Left ventricle myocardium superior (tissue), 1 donor: ENCODE results near the gene CLEC19A. TPM values are rescaled to one million over a fixed set of nuclear protein-coding genes. Genes with fewer than 3 reads are reported as not detected.
"Not testable (repeated sequence)": the region's sequence is repeated elsewhere in the genome, so short reads cannot be mapped to it uniquely, and the experiment has no call there.

ENCODE experiments used
- ATAC-seq: fragments of 200-7000 bp; cut with Tn5 transposase; one replicate; pipeline ENCODE4 v1.9.1; 2020; ENCODE audit warnings: mild to moderate bottlenecking, moderate library complexity
- DNase-seq: peaks from one replicate; pipeline ENCODE4 v3.0.0-alpha.2; 2020
- intact Hi-C: fragments of 100-400 bp; cut with micrococcal nuclease; formaldehyde crosslinking; loops from one replicate; pipeline ENCODE4 v1.11.0; 2022
- total RNA-seq: library from RNA; stranded (reverse); fragmentation: NEBNext Ultra II Directional; extraction: Animal tissue kit (Norgen Biotek cat#: 25700); gene quantifications from one replicate; pipeline ENCODE4 v1.2.1, GENCODE V29; 2021
- donor health status: DM: no; HTN: yes; CAD: no; lungs with severe emphysema.

CLEC19A gene
- total RNA-seq, 1 donor from 2014 or later, result not detected

DNA sequence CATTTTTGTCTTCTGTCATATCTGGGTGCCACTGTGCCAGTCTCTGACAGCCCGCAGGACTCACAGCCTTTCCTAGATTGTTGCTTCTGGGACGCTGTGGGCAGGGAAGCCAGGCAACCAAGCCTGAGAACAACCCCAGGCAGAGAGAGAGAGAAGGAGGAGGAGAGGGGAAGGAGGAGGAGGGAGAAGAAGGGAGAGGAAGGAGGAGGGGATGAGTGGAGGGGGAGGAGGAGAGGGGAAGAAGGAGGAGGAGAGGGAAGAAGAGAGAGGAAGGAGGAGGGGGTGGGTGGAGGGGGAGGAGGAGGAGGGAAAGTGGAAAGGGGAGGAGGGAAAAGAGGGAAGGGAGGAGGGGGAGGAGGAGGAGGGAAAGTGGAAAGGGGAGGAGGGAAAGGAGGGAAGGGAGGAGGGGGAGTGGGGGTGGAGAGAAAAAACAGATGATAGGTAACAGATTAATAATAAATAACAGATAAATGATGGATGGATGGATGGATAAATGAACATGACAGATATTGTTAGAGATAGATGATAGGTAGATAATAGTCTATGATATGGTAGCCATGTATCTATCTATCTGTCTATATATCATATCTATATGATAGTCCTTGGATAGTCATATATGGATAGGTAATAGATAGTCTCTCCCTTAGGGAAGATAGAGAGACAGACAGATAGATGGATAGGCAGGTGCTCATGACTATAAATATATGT is 29.3 kb downstream of the CLEC19A start:
- ATAC-seq, result no peak
- intact Hi-C loops, result no loop called here

DNA sequence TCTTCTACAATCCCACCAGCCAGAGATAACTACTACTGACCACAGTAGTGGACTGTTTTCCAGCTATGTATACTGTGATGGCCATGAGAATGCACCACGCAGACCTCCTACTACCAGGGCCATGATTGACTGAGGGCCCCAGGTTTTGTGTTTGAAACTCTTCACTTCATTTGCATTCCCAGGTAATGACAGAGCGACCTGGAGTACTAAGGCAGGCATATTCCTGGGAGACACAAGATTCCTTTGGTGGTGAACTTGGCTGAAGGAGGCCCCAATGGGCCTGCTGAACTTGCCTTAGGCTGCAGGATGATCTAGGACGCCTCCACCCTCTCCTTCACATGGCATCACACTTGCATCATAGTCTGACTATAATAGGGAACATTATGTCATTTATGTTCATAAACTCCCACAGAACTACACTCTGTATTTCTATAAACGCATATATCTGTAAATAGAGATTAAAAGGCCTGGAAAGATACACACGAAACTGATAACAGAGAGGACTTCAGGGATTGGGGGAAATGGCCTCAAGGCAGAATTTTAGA is 30.4 kb downstream of the CLEC19A start:
- no peak for DNase-seq
- intact Hi-C loops, result no loop called here
- no peak for ATAC-seq

More for the DNA sequence above, 29.3 kb downstream of the CLEC19A start:
- no peak for DNase-seq

DNA sequence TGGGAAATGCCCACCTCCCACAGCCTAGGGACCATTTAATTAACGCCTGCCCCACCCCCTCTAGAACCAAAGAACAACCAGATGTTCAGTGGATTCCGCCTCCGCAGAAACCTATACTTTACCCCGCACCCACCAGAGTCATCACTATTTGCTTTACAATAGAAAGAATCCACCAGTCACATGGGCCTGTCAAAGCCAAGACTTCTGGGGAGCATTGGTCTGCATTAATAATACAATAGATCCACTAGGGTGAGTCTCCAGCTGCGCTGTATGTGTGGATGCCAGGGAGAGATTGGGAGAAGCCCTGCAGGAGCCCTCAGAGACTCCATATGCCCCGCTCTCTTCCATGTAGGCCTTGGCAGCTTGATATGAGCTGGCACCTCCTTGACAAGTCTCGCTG is 31.3 kb downstream of the CLEC19A start:
- ATAC-seq (no peak), DNase-seq (no peak)
- intact Hi-C loops, result no loop called here

DNA sequence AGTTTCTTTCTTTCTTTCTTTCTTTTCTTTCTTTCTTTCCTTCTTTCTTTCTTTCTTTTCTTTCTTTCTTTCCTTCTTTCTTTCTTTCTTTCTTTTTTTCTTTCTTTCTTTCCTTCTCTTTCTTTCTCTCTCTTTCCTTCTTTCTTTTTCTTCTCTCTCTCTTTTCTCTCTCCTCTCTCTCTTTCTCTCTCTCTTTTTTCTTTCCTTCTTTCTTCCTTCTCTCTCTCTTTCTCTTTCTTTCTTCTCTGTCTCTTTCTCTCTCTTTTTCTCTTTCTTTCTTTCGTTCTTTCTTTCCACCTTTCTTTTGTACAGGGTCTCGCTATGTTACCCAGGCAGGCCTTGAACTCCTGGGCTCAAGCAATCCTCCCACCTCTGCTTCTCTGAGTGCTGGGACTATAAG is 35.7 kb downstream of the CLEC19A start:
- intact Hi-C loops, DNase-seq, ATAC-seq: not testable (repeated sequence)

DNA sequence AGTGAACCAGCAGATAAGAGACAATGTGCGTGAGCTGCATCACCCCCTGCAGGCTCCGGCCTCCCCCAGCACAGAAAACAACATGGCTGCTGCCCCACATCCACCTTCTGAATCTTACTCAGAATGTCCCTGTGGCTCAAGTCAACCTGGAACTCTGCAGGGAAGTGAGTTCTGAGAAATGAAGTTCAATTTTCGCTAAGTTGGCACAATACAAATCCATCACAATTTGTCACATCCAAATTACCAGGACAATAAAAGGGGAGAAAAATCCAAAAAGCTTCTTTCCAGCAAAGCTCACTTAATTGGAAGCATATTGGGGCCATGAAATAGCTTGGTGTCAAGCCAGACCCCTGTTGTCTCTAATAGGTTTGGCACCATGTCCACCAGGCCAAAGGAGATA is 38.1 kb downstream of the CLEC19A start:
- DNase-seq, result no peak
- no peak for ATAC-seq
- intact Hi-C loops, result no loop called here

DNA sequence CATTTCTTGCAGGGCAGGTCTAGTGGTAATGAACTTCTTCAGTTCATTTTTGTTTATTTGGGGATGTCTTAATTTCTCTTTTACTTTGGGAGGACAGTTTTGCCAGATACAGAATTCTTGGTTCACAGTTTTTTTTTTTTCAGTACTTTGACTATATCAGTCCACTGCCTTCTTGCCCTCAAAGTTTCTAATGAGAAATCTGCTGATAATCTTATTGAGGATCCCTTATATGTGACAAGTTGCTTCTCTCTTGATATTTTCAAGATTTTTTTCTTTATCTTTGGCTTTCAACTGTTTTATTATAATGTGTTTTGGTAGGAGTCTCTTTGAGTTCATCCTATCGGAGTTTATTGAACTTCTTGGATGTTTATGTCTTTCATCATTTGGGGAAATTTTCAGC is 42.8 kb downstream of the CLEC19A start:
- ATAC-seq (no peak), DNase-seq (no peak)
- intact Hi-C loops, result no loop called here

DNA sequence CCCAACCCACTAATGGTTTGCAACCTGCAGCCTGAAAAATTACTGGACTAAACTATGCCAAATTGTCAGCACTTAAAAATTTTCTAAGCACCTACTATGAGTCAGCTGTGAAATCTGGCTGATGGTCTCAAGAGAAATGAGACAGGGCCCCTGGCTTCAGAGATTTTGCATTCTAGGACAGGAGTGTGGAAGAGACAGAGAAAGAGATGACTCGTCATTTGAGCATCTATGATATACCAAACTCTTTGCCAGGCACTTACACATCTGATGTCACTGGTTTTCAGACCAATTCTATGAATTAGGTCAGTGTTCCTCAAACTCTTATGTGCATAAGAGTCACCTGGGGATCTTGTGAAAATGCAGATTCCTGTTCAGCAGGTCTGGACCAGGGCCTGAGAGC is 44.4 kb downstream of the CLEC19A start:
- DNase-seq (no peak), ATAC-seq (no peak)
- intact Hi-C loops, result no loop called here

DNA sequence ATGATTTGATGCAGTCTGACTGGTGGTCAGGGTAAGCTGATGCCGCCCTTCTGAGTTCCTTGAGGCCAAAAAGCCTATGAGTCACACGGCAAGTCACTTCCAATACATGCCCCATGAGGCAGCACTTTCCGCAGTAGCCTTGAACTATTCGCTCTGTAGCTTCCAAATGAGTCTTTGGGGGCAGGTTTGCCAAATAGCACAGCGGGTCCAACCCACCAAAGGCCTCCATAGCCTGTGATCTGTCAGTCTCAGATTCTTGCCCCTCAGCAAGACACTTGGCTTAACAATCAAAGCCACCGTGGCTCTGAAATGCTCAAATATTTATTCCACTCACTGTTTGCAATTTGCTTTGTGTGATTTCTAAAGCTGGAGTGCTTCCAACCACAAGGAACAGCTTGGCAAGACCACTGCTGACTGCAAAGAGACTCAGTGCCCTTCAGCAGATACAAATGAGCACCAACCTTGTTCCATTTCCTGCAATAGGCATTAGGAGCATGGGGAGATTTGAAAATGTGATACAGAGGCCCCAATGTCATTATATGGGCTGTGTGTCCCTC is 45.4 kb downstream of the CLEC19A start:
- intact Hi-C loops, result no loop called here
- DNase-seq (no peak), ATAC-seq (no peak)

DNA sequence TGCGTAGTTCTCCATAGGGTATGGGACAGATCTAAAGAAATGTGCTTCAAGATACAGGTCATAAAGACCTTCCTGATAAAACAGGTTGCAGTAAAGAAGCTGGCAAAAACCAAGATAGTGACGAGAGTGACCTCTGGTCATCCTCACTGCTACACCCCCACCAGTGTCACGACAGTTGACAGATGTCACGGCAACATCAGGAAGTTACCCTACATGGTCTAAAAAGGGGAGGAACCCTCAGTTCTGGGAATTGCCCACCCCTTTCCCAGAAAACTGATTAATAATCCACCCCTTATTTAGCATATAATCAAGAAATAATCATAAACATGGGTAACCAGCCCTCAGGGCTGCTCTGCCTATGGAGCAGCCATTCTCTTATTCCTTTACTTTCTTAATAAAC is 46.3 kb downstream of the CLEC19A start:
- ATAC-seq (no peak), DNase-seq (no peak)
- intact Hi-C loops, result no loop called here

DNA sequence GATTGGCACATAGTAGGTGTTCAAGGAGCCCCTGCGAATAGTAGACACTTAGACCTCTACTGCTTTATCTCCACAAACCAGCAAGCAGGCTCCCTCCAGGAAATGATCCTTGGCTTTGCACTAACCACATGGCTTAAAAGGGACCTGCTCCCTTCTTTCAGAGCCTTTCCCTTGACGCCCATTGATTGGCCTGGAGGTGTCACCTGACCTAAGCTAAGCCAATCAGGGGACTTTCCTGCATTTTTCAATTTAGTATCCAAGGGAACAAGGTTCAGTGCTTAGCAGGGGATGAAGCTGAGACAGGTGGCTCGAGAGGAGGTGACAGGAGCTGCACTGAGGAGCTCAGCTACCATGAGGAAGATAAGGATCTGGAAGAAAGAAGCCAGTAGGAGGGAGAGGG is 52.8 kb downstream of the CLEC19A start:
- ATAC-seq (no peak), DNase-seq (no peak)
- intact Hi-C loops, result no loop called here

DNA sequence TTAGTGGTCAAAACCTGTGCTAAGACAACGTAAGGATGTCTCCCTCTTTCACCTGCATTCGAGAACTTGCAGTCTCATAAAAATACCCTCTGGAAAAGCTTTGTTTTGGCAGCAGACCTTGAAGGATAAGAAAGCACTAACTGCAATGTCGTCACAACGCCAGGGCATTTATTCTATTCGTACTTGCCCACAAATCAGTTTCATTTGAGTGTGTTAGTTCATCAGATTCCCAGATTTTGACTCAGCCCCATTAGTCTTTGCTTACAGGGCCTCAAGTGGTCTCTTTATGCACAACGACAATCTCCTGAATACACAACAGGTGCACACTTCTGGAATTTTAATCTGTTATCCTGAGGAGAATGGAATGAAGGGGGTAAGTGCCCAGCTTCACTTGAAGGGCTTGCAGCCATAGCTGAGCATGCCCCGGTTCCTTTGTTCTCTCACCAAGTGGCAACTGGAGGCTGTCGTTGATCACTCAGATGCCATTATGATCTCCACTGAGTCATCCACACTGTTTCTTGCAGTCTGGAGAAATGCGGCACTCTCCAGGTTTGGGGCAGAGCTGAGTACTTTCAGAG is 58.8 kb downstream of the CLEC19A start:
- ATAC-seq, result no peak
- DNase-seq, result no peak
- intact Hi-C loops, result no loop called here

DNA sequence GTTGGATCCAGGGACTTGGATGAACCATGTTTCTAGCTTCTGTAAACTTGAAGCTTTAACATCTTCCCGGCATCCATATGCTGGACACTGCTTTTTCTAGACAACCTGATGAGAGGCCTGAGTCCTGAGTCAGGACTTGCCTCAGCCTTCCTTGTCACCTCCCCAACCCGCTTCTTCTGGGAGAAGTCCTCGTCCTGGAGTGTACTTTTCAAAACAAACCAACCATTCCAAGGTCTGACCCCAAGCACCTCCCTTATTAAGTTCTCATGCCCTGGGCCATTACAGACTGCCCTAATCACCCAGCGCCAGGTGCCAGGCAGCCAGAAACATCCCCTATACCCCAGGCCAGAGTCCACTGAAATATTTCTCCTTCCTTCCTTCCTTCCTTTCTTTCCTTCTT is 59.4 kb downstream of the CLEC19A start:
- DNase-seq (no peak), ATAC-seq (no peak)
- intact Hi-C loops, result no loop called here

DNA sequence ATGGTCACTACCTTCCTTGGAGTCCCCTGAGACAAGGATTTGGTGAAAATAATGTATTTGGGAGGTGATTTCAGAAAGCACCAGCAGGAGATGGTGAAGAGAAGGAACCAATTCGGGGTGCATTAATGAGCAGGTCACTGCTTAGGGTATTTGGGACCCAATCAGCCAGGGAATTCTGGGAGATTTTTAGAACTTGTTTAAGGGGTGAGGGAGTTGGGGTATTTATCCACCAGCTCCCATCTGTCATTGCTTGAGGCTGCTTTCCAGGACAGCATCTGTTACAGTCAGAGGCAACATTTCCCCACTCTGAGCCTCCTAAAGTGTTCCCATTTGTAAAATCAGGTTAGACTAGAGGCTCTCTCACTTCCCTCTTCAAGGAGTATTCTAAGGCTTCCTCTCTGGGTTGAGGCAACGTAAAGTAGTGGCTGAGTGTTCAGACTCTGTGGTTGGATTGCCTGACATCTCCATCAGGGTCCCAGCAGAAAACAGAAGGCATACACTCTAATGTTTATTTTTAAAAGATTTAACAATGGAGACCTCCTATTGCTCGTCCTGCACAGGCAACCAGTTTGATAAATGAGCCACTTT is 60.9 kb downstream of the CLEC19A start:
- no peak for DNase-seq
- intact Hi-C loops, result no loop called here
- ATAC-seq, result no peak

DNA sequence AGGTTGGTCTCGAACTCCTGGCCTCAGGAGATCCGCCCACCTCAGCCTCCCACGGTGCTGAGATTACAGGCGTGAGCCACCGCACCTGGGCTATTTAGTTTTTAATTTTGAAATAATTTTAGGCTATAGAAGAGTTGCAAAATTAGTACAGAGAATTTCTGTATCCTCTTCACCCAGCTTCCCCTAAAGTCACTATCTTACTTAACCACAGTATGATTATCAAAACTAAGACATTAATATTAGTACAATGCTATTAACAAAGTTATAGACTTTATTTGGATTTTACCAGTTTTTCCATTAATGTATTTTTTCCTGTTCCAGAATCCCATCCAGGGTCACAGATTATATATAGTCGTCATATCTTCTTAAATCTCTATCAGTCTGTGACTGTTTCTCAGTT is 62.6 kb downstream of the CLEC19A start:
- ATAC-seq (no peak), DNase-seq (no peak)
- intact Hi-C loops, result no loop called here

DNA sequence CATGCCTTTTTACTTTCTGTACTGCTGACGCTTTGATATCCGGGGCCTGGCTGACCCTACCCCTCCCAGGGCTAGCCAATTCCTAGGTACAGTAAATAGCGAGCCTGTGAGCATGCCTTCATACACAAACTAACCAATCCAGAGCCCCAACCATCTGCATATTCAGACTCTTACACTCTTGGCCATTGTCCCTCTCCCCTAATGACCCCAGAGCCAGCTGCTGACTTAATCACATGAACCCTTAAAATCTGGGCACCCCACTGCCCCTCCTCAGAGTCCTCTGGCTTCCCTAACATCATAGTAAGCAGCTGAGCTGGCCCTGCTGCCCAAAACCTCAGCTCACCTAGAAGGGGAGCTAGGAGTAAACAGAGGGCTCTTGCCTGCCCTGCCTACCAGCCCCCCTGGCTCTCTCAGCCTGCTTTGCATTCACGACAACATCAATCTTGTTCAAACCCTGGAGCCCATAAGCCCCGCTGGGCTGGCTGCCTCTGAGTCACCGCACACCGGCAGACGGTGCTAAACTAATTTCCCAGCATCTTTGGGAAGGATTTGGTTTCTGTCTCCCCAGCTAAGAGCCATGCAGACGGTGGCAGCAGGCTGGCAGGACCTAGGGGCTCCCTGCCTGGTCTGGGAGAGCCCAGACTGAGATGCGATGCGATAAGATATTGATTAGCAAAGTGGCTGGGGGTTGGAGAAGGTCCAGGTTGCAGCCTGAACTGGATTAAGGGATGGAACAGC is 63.2 kb downstream of the CLEC19A start:
- intact Hi-C loops, result no loop called here
- ATAC-seq (no peak), DNase-seq (no peak)

DNA sequence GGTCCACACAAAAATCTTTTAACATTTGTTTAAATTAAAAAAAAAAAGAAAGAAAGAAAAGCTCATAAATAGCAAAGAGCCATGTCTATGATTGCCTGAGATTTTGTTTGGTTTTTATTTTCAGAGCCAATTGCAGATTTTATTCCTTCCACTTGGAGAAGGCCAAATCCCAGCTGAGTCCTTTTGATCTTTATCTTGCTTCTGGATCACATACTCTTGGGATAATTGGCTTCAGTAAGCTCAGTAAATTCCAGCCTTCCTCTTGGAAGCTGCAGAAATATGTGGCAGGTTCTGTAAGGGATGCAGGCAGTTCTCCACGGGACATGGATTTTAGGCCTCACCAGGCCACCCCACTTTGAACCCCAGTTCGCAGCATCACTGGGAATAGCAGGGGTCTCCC is 68.8 kb downstream of the CLEC19A start:
- intact Hi-C loops, result no loop called here
- DNase-seq (no peak), ATAC-seq (no peak)

DNA sequence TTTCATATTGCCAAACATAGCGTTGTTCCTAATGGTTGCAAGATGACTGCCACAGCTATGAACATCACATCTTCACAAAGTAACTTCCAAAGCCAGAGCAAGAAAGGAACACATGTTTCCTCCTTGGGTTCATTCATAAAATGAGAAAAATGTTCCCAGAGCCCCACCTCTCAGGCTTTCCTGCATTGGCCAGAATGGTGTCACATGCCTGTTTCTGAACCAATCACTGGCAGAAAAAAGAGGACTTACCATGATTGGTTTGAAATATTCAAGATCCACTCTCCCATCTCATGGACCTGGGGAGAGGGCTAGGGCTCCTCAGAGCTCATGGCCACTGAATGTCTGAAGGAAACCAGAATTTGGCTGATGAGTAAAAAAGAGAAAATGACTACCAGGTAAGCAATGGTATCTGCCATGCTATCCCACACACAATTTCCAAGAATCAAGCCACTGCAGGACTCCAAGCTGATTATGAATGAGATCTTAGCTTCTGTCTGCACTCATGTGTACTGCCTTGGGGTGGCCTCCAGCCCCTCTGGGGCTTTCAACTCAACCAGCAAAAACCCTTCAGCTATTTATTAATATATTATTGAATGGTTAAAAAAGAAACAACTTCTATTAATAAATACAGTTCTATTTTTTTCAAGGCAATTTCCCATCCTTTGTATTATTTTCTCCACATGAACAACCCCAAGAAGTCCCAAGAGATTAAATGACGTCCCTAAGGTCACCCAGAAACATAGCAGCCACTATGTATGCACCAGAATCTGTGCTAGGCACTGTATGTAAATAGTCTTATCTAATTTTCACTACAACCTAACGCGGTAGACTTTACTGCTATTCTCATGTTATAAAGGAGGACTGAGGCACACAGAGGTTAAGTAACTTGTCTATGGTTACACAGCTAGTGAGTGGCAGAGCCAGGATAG is 70.8 kb downstream of the CLEC19A start:
- DNase-seq, result no peak
- no peak for ATAC-seq
- intact Hi-C loops, result no loop called here

DNA sequence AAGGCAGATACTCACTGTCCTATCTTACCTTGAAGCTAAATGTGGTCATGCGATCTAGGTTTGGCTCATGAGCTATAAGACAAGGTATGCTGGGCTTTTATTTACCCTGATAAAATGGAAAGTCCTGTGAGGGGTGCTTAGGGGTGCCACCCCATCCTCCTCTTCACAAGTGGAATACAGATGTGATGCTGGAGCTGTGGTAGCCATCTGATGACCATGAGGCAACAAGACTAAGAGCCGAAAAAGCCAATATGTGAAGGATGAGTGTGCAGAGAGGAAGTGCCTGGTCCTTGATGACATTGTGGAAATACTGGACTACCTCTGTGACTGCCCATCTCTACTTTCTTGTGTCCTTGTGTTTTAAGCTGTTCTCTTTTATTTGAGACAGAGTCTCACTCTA is 74.0 kb downstream of the CLEC19A start:
- intact Hi-C loops, result no loop called here
- no peak for ATAC-seq
- DNase-seq, result no peak
